GM18858 (cell line): Measurements from ENCODE around the gene UBXN10.
"Not testable (repeated sequence)": the region's sequence is repeated elsewhere in the genome, so short reads cannot be mapped to it uniquely, and the experiment has no call there.

Experiments
- ATAC-seq: cut with Tn5 transposase; IDR thresholded peaks from one replicate; pipeline ENCODE4 v1.9.1; 2021; ENCODE audit not compliant: unreplicated experiment

UBXN10 gene

DNA sequence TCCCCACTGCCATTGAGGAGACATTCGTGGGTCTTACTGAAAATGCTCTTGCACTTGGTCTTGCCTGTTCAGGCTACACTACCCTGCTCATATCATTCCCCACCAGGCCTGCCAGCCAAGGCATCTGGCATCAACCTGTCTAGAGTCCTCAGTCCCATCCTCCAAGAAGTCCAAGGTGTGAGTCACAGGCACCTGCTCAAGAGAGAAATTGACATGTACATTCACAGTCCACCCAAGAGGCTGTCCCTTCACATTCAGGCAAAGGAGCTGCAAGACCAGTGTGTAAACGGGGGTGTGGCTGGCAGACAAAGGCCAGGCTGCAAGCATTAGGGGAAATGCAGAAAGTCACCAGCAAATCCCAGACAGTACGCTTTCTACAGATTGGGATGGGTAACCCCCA, 13.5 kb downstream of the UBXN10 start:
- no peak for ATAC-seq

DNA sequence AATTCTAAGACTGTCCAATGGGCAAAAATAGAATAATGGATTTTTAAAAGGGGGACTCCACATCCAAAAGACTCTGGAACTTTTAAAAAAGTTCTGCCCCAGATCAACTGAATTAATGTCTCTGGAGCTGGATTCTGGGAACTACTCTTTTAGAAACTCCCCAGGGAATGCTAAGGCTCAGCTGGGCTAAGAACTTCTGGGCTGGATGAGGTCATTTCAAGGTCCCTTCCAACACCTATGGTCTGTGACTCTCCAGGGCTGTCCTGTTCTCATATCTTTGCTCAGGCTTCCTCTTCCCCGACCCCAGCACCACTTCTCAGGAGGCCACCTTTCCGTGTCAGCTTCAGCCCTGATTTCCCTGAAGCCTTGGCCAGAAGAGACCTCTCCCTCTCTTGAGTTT, 13.9 kb downstream of the UBXN10 start:
- no peak for ATAC-seq

- ATAC-seq, result no peak
These were observed 15.1 kb downstream of the UBXN10 start for GRCh38 chr1:20200966-20201365.

GRCh38 chr1:20202166-20202565, 16.3 kb downstream of the UBXN10 start:
- no peak for ATAC-seq

- no peak for ATAC-seq
These were observed 21.6 kb downstream of the UBXN10 start for GRCh38 chr1:20207546-20207945.

- ATAC-seq, result no peak
These were observed 23.6 kb downstream of the UBXN10 start for GRCh38 chr1:20209471-20209870.

DNA sequence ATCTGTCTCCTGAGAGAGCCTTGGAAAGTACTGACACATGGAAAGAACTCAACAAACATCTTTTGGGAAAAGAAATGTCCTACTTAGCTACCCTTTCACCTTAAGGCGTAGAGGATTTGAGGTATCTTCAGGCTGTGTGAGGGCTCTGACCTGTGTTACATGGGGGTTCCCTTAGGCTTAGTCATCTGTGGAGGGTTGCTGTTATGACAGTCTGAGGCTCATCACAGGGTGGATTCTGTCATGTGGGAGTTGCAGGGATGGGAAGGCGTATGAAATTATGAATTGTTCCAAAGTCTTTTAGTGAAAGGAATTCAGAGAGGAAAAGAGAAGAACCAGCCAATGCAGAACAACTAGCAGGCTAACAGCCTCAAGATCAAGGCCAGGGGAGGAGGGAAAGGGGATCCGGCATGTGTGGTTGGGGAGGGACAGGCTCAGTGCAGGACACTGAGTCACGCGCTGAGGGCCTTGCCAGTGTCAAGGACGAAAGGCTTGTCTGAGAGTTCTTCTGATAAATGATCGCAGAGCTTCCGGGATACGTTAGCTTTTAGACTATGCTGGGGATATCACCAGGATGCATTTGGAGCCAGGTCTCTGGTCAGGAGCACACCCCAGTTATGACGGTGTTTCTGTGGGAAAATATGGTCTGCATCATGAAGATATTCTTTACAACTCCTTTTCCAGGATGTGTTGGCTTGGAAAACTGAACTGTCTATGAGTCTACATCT, 25.0 kb downstream of the UBXN10 start:
- no peak for ATAC-seq

- ATAC-seq, result no peak
These were observed 25.6 kb downstream of the UBXN10 start for GRCh38 chr1:20211511-20211931.

DNA sequence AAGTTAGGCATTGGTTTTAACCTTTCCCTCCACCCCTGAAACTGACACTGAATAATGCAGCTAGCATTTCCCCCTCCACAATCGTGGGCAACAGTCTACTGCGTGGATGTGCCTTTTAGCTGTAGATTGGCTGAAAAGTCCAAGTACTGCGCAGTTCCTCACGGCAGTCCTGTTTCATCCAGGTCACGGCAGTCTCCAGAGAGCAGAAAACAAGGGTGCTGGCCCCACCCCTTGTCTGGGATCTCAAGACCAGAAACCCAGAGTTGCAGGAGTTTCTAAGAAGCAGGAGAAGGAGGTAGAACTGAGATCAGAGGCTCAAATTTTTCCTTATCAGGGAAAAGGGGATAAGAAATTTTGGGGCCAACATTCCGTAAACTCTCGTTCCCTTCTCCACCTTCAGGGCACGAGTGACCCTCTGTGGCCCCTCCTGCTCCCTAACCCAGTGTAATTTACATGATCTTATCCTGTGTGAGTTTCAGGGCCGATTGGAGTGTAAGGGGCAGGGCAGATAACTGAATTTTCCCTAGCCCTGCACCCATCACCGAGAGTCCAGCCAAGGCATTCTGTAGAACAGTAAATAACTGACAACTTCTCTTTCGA, 26.3 kb downstream of the UBXN10 start:
- no peak for ATAC-seq

- ATAC-seq, result no peak
These were observed 26.9 kb downstream of the UBXN10 start for GRCh38 chr1:20212685-20213331.

DNA sequence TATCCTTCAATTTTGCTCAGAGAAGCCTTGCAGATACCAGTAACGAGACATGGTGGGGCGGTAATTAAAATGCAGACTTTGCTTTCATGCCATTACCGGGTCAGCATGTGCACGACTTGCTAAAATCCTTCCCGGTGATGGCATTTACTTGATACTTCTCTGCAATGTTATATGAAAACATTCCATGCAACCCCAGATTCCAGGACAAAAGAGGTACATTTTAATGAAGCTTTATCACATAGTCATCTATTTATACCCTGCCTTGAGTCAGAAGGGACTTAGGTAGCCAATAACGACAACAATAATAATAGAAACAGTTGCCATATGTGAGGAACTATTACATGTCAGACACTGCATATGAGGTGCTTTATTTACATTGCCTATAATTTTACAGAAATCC, 29.8 kb downstream of the UBXN10 start:
- ATAC-seq, result no peak

- no peak for ATAC-seq
These were observed 30.7 kb downstream of the UBXN10 start for GRCh38 chr1:20216574-20216973.

GRCh38 chr1:20219053-20219452, 33.2 kb downstream of the UBXN10 start:
- ATAC-seq, result not testable (repeated sequence)

- no peak for ATAC-seq
These were observed 34.1 kb downstream of the UBXN10 start for GRCh38 chr1:20220036-20220435.

DNA sequence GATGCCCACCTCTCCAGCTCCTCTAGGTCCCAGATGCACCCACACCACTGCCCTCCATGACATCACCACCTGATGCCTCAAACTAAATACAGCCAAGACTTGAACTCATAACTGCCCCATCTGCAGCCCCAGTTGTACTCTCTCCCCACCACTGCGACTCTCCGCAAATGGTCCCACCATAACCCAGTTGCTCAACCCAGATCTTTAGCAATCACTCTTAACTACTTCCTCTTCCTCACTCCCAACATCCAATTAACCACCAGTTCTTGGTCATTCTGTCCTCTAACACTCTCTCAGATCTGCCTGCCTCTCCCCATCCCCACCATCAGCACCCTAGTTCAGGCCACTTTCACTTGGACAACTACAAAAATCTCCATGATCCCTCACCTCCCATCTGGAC, 37.2 kb downstream of the UBXN10 start:
- no peak for ATAC-seq

- ATAC-seq, result no peak
These were observed 37.9 kb downstream of the UBXN10 start for GRCh38 chr1:20223551-20224419.

DNA sequence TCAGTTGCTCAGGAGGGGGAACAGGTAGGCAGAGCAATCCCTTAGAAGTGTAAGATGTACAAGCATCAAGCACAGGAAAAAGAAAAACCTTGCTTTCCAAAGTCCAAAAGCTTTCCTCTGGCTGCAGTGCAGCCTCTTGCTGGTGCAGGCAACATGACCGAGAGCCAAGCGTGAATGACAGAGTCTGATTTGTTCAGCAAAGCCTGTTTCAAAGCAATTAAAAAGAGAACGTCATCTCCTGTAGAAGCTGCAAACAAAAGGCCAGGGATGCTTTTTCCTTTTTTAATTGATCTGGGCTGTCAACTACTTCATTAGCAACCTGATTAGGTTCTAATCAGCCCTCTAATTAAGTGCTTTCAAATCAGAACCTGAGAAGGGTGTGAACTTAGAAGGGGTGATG, 38.6 kb downstream of the UBXN10 start:
- ATAC-seq, result no peak

DNA sequence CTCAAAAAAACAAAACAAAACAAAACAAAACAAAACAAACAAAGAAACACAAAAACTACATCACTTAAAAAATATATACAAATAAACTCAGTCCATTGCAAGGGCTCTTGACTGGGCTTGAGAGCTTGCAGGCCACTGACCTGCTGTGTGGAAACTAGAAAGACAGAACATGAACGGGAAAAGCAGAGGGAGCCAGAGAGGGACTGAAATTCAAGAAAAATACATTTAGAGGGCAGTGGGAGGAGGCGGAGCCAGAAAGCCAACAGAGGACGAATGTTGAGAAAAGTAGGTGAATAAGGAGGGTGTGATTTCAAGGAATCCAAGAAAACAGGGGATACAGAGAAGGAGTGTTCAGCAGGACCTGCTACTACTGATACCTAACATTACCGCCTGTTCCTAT, 41.8 kb downstream of the UBXN10 start:
- no peak for ATAC-seq

- no peak for ATAC-seq
These were observed 42.5 kb downstream of the UBXN10 start for GRCh38 chr1:20228314-20228825.

DNA sequence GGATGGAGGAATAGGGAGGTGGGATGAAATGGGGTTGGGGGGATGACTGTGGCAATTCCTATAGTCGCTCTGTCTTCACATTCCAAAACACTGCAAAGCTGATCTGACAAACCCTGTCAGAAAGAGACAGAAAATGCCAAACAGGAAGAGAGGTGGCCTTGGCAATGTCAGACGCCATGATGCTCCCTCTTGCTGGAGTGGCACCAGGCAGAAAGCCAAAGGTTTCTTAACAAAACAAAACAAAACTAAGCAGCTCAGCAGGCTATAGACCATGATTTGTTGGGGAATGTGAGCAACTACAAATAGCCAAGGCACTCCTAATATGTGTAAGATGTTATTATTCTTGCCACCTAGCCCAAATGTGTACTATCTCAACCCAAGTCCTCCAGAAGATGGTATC, 43.3 kb downstream of the UBXN10 start:
- no peak for ATAC-seq

GRCh38 chr1:20232564-20232963, 46.7 kb downstream of the UBXN10 start:
- ATAC-seq, result not testable (repeated sequence)
